GM19025 (cell line): ENCODE measurements around the gene CDK5RAP2.
A peak's percentile ranks its signal among the peaks of the same experiment; 100 is the strongest.
"Not testable (repeated sequence)": the region's sequence is repeated elsewhere in the genome, so short reads cannot be mapped to it uniquely, and the experiment has no call there.

Source experiments
- ATAC-seq: cut with Tn5 transposase; IDR thresholded peaks from one replicate; pipeline ENCODE4 v1.9.1; 2021; ENCODE audit warnings: mild to moderate bottlenecking, low read depth, moderate library complexity; ENCODE audit not compliant: unreplicated experiment

Gene CDK5RAP2

DNA sequence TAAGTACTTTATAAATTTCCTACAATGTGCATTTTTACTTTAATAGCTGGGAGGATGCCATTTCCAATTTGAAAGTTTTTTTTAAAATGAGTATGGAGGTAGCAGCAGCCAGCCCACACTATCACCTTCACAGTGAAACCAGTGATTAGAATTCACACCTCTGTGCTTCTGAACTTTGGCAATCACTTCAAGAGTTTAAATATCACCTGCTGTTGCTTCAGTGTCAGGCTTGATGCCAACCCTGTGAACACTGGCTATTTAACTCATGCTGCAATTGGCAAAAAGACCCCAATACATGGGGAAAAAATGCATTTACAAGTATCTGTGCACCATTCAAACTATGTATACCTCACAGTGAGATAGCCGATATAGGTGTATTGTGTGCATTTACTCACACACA is 57.4 kb downstream of the CDK5RAP2 start:
- ATAC-seq: no peak

DNA sequence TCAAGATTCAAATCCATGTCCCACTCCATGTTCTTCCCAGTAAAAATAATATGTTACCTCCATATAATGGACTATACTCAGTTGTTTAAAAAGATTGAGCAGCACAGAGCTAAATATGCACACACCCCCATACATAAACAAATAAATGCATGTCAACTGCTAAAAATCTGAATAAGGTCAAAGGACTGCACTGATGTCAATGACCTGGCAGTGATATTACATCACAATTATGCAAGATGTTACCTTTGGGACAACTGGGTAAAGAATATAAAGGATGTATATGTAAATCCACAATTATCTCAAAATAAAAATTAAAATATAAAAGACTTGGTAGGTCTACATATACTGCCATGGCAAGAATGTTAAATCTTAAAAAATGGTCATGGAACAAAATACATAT is 57.9 kb downstream of the CDK5RAP2 start:
- no peak for ATAC-seq

DNA sequence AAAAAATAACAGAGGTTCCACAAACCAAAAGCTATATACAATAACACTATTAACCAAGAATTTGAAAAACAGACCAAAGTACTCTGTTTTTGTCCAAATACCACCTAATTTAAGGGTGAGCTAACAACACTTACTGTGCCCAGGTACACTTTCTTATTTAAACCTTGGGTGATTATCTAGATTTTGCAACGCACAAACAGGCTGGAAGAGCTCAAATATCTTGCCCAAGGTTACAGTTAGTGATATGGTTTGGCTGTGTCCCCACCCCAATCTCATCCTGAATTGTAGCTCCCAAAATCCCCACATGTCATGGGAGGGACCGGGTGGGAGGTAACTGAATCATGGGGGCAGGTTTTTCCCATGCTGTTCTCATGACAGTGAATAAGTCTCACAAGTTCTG is 58.9 kb downstream of the CDK5RAP2 start:
- no peak for ATAC-seq

DNA sequence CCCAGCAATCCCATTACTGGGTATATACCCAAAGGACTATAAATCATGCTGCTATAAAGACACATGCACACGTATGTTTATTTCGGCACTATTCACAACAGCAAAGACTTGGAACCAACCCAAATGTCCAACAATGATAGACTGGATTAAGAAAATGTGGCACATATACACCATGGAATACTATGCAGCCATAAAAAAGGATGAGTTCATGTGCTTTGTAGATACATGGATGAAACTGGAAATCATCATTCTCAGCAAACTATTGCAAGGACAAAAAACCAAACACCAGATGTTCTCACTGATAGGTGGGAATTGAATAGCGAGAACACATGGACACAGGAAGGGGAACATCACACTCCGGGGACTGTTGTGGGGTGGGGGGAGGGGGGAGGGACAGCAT is 64.0 kb downstream of the CDK5RAP2 start:
- ATAC-seq: not testable (repeated sequence)

DNA sequence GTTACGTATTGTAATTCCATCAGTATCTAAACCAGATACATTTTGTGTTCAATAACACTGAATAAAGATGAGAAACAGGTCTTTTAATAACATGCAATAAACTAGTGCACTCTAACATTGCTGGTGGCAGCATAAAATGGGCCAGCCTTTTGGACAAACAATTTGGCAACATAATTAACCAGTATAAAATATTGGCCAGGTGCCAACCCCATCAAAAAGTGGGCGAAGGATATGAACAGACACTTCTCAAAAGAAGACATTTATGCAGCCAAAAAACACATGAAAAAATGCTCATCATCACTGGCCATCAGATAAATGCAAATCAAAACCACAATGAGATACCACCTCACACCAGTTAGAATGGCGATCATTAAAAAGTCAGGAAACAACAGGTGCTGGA is 64.5 kb downstream of the CDK5RAP2 start:
- ATAC-seq: not testable (repeated sequence)

DNA sequence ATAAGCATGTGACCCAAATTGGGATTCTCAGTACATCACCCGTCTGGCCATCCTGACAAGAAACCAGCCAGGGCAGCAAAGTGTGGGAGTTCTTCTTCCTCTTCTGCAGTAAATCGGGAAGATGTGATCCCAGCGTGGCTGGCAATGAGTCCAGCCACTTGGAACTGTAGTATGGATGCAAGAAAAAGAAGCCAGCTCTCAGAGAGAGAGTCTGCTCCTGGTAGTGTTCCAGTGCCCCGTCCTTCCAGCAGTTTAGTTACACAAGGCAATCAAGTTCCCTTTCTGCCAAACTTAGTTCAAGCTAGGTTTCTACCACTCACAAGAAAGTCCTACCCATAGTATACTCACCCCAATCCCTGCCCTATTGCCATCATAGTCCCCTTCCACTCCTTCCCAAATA is 65.6 kb downstream of the CDK5RAP2 start:
- no peak for ATAC-seq

DNA sequence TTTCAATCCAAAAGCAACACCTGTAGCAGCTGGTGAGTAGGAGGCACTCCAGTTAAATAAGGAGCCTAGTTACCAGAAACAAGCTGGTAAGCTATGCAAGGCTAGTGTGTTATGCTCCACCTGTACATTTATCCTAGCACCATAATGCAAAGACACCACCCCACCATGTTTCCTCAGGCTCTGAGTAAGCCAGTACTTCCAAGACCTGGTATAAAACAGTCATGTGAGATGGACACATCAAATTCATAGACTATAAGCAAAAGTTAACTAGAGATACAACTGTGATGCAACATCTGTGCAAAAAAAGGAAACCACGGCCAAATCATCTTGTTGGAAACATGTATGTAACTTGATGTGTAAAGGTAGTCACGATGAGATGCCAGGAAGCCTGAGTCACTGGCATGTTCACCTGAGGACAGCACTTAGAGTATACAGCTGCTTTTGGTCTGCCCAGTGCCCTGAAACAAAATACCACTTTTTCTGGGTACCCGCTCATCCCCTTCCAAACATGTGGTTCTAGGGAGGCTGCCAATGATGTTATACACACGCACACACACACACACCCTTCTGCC is 66.1 kb downstream of the CDK5RAP2 start:
- no peak for ATAC-seq

DNA sequence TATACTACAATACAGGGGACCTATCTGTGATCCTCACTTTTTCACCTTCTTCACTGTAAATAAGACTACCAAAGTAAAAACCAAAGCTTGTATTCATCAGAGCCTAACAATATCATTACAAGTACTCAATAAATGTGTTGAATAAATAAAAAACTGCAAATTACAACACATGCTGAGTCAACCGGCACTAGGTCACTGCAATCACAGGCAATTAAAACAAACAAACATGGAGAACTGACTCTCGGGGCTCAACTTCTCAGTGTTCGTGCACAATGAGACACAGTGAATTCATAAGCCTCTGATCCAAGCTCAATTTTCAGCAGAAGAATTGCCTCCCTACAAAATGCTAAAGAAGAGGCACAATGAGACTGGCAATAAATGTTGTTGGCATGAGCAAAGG is 69.2 kb downstream of the CDK5RAP2 start:
- no peak for ATAC-seq

DNA sequence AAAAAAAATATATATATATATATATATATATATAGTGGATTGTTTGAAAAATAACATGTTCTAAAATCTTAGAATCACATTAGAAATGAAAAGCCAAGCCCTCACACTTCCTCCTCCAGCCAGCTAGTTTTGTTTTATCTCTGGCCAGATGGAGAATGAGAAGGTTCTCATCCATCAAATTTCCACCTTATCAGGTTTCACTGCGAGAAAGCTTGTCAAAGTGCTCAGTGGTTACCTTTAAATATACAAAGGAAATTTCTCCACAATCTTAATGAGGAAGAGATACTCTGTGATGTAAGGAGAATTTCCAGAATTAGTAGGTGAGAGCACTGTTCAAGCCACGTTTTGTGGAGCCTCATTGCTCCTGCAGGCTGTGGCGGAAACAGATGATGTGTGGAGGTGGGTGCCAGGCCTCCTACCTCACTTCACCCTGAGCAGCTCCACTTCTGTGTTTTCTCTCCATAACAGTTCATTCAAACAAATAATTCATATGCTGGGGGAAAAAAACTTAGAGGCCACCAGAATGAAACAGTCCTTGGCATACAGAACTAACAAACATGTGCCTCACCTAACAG is 71.9 kb downstream of the CDK5RAP2 start:
- ATAC-seq: no peak

DNA sequence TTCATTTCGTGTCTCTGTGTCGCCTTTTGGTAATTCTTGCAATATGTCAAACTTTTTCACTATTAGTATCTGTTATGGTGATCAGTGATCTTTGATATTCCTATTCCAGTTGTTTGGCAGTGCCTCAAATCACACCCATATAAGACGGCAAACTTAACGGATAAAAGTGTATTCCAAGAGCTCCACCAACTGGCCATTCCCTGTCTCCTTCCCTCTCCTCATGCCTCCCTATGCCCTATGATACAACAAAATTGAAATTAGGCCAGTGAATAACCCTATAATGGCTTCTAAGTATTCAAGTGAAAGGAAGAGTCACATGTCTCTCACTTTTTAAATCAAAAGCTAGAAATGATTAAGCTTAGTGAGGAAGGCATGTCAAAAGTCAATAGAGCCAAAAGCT is 74.8 kb downstream of the CDK5RAP2 start:
- no peak for ATAC-seq

DNA sequence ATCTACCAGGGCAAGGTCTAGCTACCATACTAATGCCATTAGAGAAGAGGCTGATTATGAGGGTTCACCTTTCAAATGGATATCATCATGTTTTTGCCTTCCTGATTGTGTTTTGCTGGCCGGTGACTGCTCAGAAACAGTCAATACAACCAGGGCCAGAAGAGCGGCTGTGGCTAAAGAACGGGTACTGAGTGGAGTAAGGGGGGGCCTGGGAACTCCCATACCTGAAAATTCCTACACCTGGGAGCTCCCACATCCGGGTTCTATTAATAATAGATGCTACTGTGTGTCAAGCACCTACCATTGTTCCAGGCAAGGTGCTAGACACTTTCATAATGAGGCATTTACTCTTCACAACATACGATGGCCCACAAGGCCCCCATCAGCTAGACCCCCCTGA is 79.2 kb downstream of the CDK5RAP2 start:
- no peak for ATAC-seq

DNA sequence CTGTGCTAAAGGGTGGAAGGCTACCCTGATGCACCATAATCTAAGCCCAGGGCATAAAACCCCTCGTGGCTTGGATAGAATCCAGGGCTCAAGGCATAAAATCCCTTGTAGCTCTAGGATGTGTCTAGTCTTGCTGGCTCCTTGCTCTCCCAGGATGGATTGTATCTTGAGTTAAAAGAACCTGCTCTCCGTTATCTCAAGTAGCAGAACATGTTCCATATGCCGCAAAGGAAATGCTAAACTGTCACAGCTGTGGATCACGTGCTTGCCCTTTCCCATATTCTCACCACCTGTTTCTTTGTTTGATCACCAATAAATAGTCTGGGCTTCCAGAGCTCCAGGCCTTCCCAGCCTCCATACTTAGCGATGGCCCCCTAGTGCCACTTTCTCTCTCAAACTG is 82.1 kb downstream of the CDK5RAP2 start:
- not testable (repeated sequence) for ATAC-seq

DNA sequence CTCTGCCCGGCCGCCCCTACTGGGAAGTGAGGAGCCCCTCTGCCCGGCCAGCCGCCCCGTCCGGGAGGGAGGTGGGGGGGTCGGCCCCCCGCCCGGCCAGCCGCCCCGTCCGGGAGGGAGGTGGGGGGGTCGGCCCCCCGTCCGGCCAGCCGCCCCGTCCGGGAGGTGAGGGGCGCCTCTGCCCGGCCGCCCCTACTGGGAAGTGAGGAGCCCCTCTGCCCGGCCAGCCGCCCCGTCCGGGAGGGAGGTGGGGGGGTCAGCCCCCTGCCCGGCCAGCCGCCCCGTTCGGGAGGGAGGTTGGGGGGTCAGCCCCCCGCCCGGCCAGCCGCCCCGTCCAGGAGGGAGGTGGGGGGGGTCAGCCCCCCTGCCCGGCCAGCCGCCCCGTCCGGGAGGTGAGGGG is 83.5 kb downstream of the CDK5RAP2 start:
- not testable (repeated sequence) for ATAC-seq

DNA sequence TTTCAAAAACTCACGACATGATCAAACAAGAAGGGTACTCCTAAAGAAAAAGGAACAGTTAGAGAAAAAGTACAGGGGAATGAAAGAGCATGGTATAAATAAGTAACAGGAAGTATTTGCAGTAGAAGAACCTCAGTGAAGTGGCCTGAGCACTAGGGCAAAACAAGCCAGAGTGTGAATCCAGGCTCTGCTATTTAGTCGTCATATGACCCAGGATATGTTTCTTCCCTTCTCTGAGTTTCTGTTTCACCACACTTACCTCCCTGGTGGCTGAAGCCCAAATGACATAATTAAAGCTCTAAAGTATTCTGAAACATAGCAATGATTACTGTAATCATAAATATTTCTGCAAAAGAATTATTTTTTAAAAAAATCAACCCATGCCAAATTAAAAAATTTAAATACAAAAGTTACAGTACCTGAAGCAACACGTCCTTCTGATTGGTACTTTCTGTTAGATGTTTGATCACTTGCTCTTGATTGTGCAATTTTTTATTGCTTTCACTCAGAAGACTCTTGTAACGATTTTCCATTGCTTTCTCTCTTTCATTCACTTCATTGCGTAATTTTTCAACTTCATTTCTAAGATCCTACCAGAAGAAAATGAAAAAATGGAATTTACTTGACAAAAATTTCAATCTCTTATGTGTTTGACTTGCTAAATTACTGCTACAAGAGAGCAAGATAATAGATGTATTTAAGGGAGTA is 88.9 kb downstream of the CDK5RAP2 start:
- ATAC-seq: peak; percentile 83

DNA sequence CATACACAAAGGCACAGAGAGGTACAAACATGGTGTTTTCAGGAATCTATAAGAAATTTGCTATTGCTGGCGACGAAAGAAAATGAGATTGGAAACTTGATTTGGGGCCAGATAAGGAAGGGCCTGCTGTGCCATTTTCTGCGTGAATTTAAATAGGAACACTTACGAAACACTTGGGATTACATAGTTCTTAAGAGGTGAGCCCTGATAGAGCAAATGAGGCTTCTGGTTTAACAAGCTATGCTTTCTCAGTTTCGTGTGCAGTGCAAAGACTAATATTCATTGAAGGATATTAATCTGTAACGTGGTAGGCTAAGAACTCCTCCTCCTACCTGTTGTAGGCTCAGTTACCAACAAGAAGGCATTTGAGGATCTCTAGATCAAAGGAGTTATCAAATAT is 93.1 kb downstream of the CDK5RAP2 start:
- no peak for ATAC-seq

DNA sequence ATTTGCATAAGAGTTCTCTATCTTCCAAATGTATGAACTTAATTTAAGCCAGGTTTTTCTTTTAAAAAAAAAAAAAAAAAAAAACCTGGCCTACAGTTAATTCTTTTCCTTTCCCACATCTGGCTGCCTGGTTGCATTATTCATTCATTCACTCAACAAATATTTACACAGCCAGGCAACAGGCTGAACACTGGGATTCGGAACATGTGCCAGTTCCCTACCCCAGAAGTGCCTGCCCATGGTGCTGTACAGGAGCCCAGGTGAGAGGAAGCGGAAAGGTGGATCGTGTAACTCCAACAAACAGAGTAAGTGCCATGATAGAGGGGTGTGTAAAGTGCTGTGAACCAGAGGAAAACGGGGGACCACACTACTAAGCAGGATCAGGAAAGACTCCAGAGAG is 93.6 kb downstream of the CDK5RAP2 start:
- ATAC-seq: no peak

DNA sequence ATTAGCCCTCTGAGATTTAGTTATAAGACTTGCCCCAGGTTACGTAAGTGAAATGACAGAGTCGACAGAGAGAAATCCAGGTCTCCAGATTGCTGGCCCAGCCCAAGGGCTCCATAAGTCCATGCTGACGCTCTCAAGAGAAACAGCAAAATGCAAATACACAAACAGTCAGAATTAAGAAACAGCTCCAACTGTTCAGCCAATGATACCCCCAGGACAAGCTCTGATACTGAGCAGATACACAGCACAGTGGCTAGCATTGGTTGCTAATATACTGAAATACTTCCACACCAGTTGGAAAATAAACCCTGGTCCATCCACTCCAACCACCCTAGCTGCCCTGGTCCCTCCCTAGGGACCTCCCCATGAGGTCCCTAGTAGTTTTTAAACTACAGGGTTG is 94.2 kb downstream of the CDK5RAP2 start:
- no peak for ATAC-seq

DNA sequence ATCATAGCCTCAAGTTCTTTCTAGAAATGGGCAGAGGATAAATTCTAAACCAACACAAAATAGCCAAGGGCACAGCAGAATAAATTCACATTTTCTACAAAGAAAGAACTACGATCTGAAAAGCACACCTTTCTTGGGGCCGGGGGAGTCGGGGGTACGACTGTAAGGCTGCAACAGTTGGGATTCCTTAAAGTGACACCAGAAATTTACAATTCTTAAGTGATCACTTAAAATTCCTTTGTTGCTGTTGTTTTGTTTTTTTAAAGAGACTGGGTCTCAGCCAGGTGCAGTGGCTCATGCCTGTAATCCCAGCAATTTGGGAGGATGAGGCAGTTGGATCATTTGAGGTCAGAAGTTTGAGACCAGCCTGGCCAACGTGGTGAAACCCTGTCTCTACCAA is 95.8 kb downstream of the CDK5RAP2 start:
- ATAC-seq: no peak

DNA sequence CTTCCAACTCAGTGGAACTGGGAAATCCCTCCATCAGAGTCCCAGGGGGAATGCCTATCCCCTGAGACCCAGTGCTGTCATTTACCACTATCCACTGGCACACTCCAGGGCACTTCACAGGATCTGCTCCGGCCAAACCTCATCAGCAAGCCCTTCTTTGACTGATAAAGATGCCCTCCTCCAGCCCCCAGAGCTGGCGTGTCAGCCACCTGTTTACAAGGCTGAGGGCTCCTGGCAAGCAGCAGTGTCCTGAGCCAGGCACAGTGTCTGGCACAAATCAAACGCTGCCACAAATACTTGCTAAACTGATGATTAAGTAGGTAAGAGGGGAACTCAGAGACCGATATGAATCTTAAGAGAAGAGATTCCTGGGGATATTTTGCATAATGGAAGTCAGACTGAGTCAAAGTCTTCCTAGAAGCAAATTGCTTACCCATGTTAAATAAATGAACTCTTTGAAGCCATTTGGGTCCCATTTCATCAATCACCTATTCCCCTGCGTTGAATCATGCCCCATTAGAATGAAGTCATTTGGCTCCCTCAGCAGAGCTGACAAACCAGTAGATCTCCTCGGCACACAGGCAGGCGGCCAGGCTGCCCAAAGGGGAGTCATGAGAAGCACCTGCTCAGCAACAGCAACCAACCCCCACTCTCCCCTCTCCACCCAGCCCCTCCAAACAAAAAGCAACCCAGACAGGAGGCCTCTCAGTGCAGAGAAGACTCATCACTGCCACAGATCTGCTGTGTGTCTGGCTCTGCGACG is 97.4 kb downstream of the CDK5RAP2 start:
- ATAC-seq: no peak

DNA sequence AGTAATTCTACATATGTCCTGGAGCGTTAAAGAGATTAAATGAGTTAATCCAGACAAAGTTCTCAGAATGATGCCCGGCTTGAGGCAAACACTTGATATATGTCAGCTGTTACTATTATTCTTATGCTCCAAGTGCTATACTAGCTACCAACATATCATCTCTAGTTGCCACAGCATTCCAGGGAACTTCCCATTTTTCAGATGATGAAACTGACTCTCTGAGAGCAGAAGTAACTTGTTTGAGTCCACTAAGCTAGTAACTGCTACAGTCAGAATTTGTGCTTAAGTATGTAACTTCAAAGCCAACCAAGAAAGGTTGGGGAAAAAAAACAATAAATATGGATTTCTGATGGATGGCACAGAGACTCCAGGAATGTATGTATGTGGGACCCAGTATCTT is 98.1 kb downstream of the CDK5RAP2 start:
- no peak for ATAC-seq

DNA sequence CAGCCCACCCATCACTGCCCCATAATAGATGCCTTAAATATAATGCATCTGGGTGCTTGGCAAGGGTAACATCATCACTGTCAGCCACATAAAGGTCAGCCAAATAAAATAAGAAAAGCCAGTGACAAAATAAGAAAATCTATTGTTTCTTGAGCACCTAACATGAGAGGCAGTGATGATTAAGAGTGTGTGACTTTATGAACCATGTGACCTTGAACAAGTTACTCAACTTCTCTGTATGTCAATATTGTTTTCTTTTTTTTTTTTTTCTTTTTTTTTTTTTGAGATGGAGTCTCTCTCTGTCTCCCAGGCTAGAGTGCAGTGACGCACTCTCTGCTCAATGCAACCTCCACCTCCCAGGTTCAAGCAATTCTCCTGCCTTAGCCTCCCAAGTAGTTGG is 98.7 kb downstream of the CDK5RAP2 start:
- ATAC-seq: no peak

DNA sequence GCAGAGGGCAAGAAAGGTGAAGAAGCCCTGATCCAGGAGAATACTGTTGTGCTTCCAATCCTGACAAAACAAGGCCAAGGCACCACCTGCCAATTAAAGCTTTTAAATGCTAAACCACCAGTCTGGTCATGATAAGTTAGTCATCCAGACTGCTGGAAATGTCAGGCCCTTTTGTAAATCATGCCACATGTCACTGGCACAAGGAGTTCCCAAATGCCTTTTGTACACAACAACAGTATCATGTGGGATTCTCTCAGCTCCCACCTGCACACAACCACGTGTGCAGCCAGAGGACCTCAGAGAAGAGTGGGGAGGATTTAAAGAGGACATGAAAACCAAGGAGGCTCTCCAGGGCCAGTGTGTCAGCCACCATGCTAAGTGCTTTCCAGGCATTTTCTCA is 99.3 kb downstream of the CDK5RAP2 start:
- ATAC-seq: no peak
